Vagina (tissue), 2 donors: ENCODE results near the gene PIGV.
A peak's percentile ranks its signal among the peaks of the same experiment; 100 is the strongest.

ENCODE experiments used
- POLR2A ChIP-seq, 2 donors: fragments of 450-650 bp; IDR thresholded peaks; one replicate each; pipeline ENCODE4 v1.6.1; 2017; ENCODE audit warnings: antibody characterized with exemption in 2 of 2, mild to moderate bottlenecking in 2 of 2, moderate library complexity in 2 of 2
- POLR2AphosphoS5 ChIP-seq, 2 donors: sonication (generic); formaldehyde crosslinking; IDR thresholded peaks; one replicate each; pipeline ENCODE4 v1.9.0; 2017; ENCODE audit warnings: antibody characterized with exemption in 2 of 2, mild to moderate bottlenecking in 2 of 2, low read depth in 1 of 2; ENCODE audit not compliant: insufficient read depth in 1 of 2
- TF ChIP-seq, protein P1 (sequence below), 3 experiments: fragments of 450-650 bp in 2 of 3; fragments of 200-600 bp in 1 of 3; sonication (generic) in 1 of 3; IDR thresholded peaks; one replicate each; pipeline ENCODE4 v1.5.1; 2017 to 2019; ENCODE audit warnings: antibody characterized with exemption in 3 of 3, mild to moderate bottlenecking in 2 of 3, moderate library complexity in 2 of 3

- TF ChIP-seq POLR2A (IDR thresholded peaks at IDR 0.05) (no peak), POLR2AphosphoS5 (IDR thresholded peaks at IDR 0.05; ENCODE audit: insufficient read depth in 1 of 2, low read depth in 1 of 2) (peak in 1 of 2 donors; percentile 36)
- TF ChIP-seq, protein P1, sequence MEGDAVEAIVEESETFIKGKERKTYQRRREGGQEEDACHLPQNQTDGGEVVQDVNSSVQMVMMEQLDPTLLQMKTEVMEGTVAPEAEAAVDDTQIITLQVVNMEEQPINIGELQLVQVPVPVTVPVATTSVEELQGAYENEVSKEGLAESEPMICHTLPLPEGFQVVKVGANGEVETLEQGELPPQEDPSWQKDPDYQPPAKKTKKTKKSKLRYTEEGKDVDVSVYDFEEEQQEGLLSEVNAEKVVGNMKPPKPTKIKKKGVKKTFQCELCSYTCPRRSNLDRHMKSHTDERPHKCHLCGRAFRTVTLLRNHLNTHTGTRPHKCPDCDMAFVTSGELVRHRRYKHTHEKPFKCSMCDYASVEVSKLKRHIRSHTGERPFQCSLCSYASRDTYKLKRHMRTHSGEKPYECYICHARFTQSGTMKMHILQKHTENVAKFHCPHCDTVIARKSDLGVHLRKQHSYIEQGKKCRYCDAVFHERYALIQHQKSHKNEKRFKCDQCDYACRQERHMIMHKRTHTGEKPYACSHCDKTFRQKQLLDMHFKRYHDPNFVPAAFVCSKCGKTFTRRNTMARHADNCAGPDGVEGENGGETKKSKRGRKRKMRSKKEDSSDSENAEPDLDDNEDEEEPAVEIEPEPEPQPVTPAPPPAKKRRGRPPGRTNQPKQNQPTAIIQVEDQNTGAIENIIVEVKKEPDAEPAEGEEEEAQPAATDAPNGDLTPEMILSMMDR (IDR thresholded peaks at IDR 0.05), result no peak
Measured at GRCh38 chr1:26752519-26752918, 35.2 kb upstream of the PIGV start.
